Measurements from ENCODE around the gene PYGO2. TPM values are rescaled to one million over a fixed set of nuclear protein-coding genes. Genes with fewer than 3 reads are reported as not detected.

PYGO2 gene
- total RNA-seq, 1 experiment from 2014 or later = 37.4 TPM

- TF ChIP-seq ARID4B (CRISPR knock-in tag; IDR thresholded peaks at IDR 0.05; ENCODE audit: borderline replicate concordance) (no peak), NFYB (CRISPR knock-in tag; conservative IDR thresholded peaks at IDR 0.05; ENCODE audit: low read depth) (no peak), IRF1 (CRISPR knock-in tag; IDR thresholded peaks at IDR 0.05) (no peak), GRHL2 (CRISPR knock-in tag; IDR thresholded peaks at IDR 0.05; ENCODE audit: insufficient replicate concordance, severe bottlenecking) (no peak), CBFB (CRISPR knock-in tag; IDR thresholded peaks at IDR 0.05; ENCODE audit: low read depth) (no peak)
- TF ChIP-seq, protein P1, sequence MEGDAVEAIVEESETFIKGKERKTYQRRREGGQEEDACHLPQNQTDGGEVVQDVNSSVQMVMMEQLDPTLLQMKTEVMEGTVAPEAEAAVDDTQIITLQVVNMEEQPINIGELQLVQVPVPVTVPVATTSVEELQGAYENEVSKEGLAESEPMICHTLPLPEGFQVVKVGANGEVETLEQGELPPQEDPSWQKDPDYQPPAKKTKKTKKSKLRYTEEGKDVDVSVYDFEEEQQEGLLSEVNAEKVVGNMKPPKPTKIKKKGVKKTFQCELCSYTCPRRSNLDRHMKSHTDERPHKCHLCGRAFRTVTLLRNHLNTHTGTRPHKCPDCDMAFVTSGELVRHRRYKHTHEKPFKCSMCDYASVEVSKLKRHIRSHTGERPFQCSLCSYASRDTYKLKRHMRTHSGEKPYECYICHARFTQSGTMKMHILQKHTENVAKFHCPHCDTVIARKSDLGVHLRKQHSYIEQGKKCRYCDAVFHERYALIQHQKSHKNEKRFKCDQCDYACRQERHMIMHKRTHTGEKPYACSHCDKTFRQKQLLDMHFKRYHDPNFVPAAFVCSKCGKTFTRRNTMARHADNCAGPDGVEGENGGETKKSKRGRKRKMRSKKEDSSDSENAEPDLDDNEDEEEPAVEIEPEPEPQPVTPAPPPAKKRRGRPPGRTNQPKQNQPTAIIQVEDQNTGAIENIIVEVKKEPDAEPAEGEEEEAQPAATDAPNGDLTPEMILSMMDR (IDR thresholded peaks at IDR 0.05) = no peak
These were observed 48.2 kb upstream of the PYGO2 start (continued) for GRCh38 chr1:155009742-155010141.

- peaks cover 4% of the 10 kb centered on the region; the same call in 1 of the 2 replicates for H3K36me3 Mint-ChIP-seq
- ChIA-PET CTCF (interaction anchor here (0.6 to 4.3 kb wide), 6 partner anchors 8 to 158 kb away, joined by 3 to 58 read pairs (median 8); partner anchors contain the start of gene SHC1), POLR2A (interaction anchor here (0.6 to 1.7 kb wide), 4 partner anchors 9 to 38 kb away, joined by 3 to 9 read pairs (median 6); partner anchors contain the start of gene SHC1)
- no peak for DNase-seq (ENCODE audit: low spot score)
- no peaks in the 10 kb centered on the region for H3K9me3 Mint-ChIP-seq
- H3K27me3 Mint-ChIP-seq (ENCODE audit: low read depth) = no peaks in the 10 kb centered on the region
- H3K4me1 Mint-ChIP-seq = peaks cover 61% of the 10 kb centered on the region
- peak overlapping the region; percentile 18; the same call in 1 of the 2 replicates for H3K4me3 Mint-ChIP-seq
- no peak for ATAC-seq
- no peak overlapping the region; the same call in 1 of the 2 replicates for H3K27ac Mint-ChIP-seq
- TF ChIP-seq ZNF396 (CRISPR knock-in tag; IDR thresholded peaks at IDR 0.05; ENCODE audit: borderline replicate concordance) (no peak), NFYB (CRISPR knock-in tag; conservative IDR thresholded peaks at IDR 0.05; ENCODE audit: low read depth) (no peak), HMGA2 (CRISPR knock-in tag; IDR thresholded peaks at IDR 0.05) (no peak), NR3C1 (CRISPR knock-in tag; conservative IDR thresholded peaks at IDR 0.05; ENCODE audit: low read depth) (no peak), FOXP1 (CRISPR knock-in tag; IDR thresholded peaks at IDR 0.05; ENCODE audit: borderline replicate concordance) (no peak), IRF2 (CRISPR knock-in tag; IDR thresholded peaks at IDR 0.05; ENCODE audit: borderline replicate concordance, low read depth) (no peak), ATF1 (CRISPR knock-in tag; IDR thresholded peaks at IDR 0.05) (no peak), ZNF532 (CRISPR knock-in tag; IDR thresholded peaks at IDR 0.05; ENCODE audit: borderline replicate concordance) (no peak), HMGXB4 (CRISPR knock-in tag; IDR thresholded peaks at IDR 0.05) (no peak), NR2C2 (CRISPR knock-in tag; IDR thresholded peaks at IDR 0.05) (no peak), RORB (CRISPR knock-in tag; IDR thresholded peaks at IDR 0.05) (no peak), FOXK1 (CRISPR knock-in tag; IDR thresholded peaks at IDR 0.05) (no peak), ESRRA (CRISPR knock-in tag; IDR thresholded peaks at IDR 0.05; ENCODE audit: borderline replicate concordance) (no peak), ELF4 (CRISPR knock-in tag; IDR thresholded peaks at IDR 0.05; ENCODE audit: low read depth) (no peak), GABPB1 (CRISPR knock-in tag; IDR thresholded peaks at IDR 0.05) (no peak), SMAD3 (CRISPR knock-in tag; IDR thresholded peaks at IDR 0.05; ENCODE audit: borderline replicate concordance) (no peak)
- TF ChIP-seq, protein P2, sequence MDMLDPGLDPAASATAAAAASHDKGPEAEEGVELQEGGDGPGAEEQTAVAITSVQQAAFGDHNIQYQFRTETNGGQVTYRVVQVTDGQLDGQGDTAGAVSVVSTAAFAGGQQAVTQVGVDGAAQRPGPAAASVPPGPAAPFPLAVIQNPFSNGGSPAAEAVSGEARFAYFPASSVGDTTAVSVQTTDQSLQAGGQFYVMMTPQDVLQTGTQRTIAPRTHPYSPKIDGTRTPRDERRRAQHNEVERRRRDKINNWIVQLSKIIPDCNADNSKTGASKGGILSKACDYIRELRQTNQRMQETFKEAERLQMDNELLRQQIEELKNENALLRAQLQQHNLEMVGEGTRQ (CRISPR knock-in tag; IDR thresholded peaks at IDR 0.05) = no peak
These were observed 47.7 kb upstream of the PYGO2 start for GRCh38 chr1:155009221-155009711.

Data from WTC11 (cell line).